ENCODE results near the gene BNC2.
A peak's percentile ranks its signal among the peaks of the same experiment; 100 is the strongest.

BNC2 gene

GRCh38 chr9:16510482-16510881 is 360.0 kb downstream of the BNC2 start:
- DNase-seq (ENCODE audit: low read depth in 2 of 2): no peak
- TF ChIP-seq CTCF (IDR thresholded peaks at IDR 0.05; ENCODE audit: low read depth, low read length): no peak
- H3K4me3 ChIP-seq (replicated peaks in 1 of 2; ENCODE audit: low read depth in 2 of 2, low read length in 2 of 2): no peak overlapping the region

- TF ChIP-seq CTCF (IDR thresholded peaks at IDR 0.05; ENCODE audit: low read depth, low read length): no peak
- DNase-seq (ENCODE audit: low read depth in 2 of 2): peak; percentile 63 to 68
- no peak overlapping the region for H3K4me3 ChIP-seq (replicated peaks in 1 of 2; ENCODE audit: low read depth in 2 of 2, low read length in 2 of 2)
These were observed 360.5 kb downstream of the BNC2 start for GRCh38 chr9:16509997-16510396.

- H3K4me3 ChIP-seq (replicated peaks in 1 of 2; ENCODE audit: low read depth in 2 of 2, low read length in 2 of 2): no peak overlapping the region
- peak; percentile 53 to 61 for DNase-seq (ENCODE audit: low read depth in 2 of 2)
- TF ChIP-seq CTCF (IDR thresholded peaks at IDR 0.05; ENCODE audit: low read depth, low read length): no peak
These were observed 365.3 kb downstream of the BNC2 start for GRCh38 chr9:16505199-16505598.

- H3K4me3 ChIP-seq (replicated peaks in 1 of 2; ENCODE audit: low read depth in 2 of 2, low read length in 2 of 2): no peak overlapping the region
- peak in 1 of 2 donors; percentile 34 for DNase-seq (ENCODE audit: low read depth in 2 of 2)
- TF ChIP-seq CTCF (IDR thresholded peaks at IDR 0.05; ENCODE audit: low read depth, low read length): no peak
These were observed 368.7 kb downstream of the BNC2 start for GRCh38 chr9:16501726-16502125.

GRCh38 chr9:16501141-16501540 is 369.3 kb downstream of the BNC2 start:
- TF ChIP-seq CTCF (IDR thresholded peaks at IDR 0.05; ENCODE audit: low read depth, low read length): no peak
- DNase-seq (ENCODE audit: low read depth in 2 of 2): peak; percentile 49 to 83
- no peak overlapping the region for H3K4me3 ChIP-seq (replicated peaks in 1 of 2; ENCODE audit: low read depth in 2 of 2, low read length in 2 of 2)

GRCh38 chr9:16500386-16500785 is 370.1 kb downstream of the BNC2 start:
- no peak overlapping the region for H3K4me3 ChIP-seq (replicated peaks in 1 of 2; ENCODE audit: low read depth in 2 of 2, low read length in 2 of 2)
- peak in 1 of 2 donors; percentile 41 for DNase-seq (ENCODE audit: low read depth in 2 of 2)
- TF ChIP-seq CTCF (IDR thresholded peaks at IDR 0.05; ENCODE audit: low read depth, low read length): no peak

- no peak for DNase-seq (ENCODE audit: low read depth in 2 of 2)
- no peak for TF ChIP-seq CTCF (IDR thresholded peaks at IDR 0.05; ENCODE audit: low read depth, low read length)
- no peak overlapping the region for H3K4me3 ChIP-seq (replicated peaks in 1 of 2; ENCODE audit: low read depth in 2 of 2, low read length in 2 of 2)
These were observed 370.6 kb downstream of the BNC2 start for GRCh38 chr9:16499892-16500291.
